Measurements from ENCODE around the gene ITPRID1. TPM values are rescaled to one million over a fixed set of nuclear protein-coding genes. Genes with fewer than 3 reads are reported as not detected.

The ITPRID1 gene
- polyA plus RNA-seq, 1 donor (not counting 4 experiments of a cell fraction or from before 2014, with no cell fraction given) = not detected

DNA sequence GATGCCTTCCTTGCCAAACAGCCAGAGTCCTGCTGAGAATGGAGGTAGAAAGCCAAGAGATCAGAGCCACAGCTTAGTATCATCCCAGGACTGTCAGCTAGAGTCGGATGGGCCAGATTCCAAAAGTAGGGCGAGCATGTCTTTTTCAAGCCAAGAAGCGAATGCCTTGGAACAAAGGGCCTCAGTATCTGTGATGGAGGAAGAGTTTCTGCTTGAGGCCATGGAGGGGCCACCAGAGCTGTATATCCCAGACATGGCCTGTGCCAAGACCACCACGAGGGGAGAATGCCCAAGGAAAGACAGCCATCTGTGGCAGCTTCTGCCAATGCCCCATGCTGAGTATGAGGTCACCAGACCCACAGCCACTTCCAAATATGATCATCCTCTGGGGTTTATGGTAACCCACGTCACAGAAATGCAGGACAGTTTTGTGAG lies 128.8 kb downstream of the ITPRID1 start:
- Histone ChIP-seq H3K4me1 (ENCODE audit: control insufficient read depth, extremely low read depth, insufficient read depth, low read length) (peaks cover 7% of the 10 kb centered on the region), H4K20me1 (ENCODE audit: control insufficient read depth, extremely low read depth, insufficient read depth, low read length) (no peaks in the 10 kb centered on the region), H3K4me3 (ENCODE audit: control insufficient read depth in 2 of 3, extremely low read depth in 1 of 3, insufficient read depth in 2 of 3, low read depth in 1 of 3, low read length in 3 of 3) (no peak overlapping the region), H3K27ac (ENCODE audit: control insufficient read depth, insufficient read depth, low read length) (no peak overlapping the region), H3K4me2 (ENCODE audit: control insufficient read depth, extremely low read depth, insufficient read depth, low read depth, low read length) (no peak overlapping the region), H2AFZ (ENCODE audit: control insufficient read depth, low read length) (no peak overlapping the region), H3K79me2 (ENCODE audit: control insufficient read depth, insufficient read depth, low read length) (no peaks in the 10 kb centered on the region), H3K36me3 (ENCODE audit: control insufficient read depth in 2 of 2, extremely low read depth in 1 of 2, insufficient read depth in 2 of 2, low read length in 2 of 2) (no peaks in the 10 kb centered on the region), H3K9ac (ENCODE audit: control insufficient read depth, extremely low read depth, insufficient read depth, low read length) (no peak overlapping the region), H3K27me3 (ENCODE audit: control insufficient read depth, extremely low read depth, insufficient read depth, low read length) (no peaks in the 10 kb centered on the region), H3K9me3 (ENCODE audit: control insufficient read depth, low read depth, low read length) (no peaks in the 10 kb centered on the region), H3K9me1 (ENCODE audit: control insufficient read depth, extremely low read depth, insufficient read depth, low read length) (no peaks in the 10 kb centered on the region)
- TF ChIP-seq CTCF (optimal IDR thresholded peaks at IDR 0.05 in 1 of 3, IDR thresholded peaks at IDR 0.05 in 1 of 3, conservative IDR thresholded peaks at IDR 0.05 in 1 of 3; ENCODE audit: extremely low read depth in 1 of 3, insufficient read depth in 2 of 3, low read length in 3 of 3) (no peak), EZH2 (IDR thresholded peaks at IDR 0.05; ENCODE audit: low read length) (no peak)
- no peak for DNase-seq (ENCODE audit: low read depth, low spot score)
- dilution Hi-C loops (cut with MboI; ENCODE audit: extremely low pct_ligation_motif_present, low sequenced_read_pairs) = no loop called here
- no peak for FAIRE-seq

- H3K9ac ChIP-seq (ENCODE audit: control insufficient read depth, extremely low read depth, insufficient read depth, low read length) = no peak overlapping the region
- no peak overlapping the region for H3K4me2 ChIP-seq (ENCODE audit: control insufficient read depth, extremely low read depth, insufficient read depth, low read depth, low read length)
- no peaks in the 10 kb centered on the region for H4K20me1 ChIP-seq (ENCODE audit: control insufficient read depth, extremely low read depth, insufficient read depth, low read length)
- peak; percentile 90 for FAIRE-seq
- TF ChIP-seq CTCF (optimal IDR thresholded peaks at IDR 0.05 in 1 of 3, IDR thresholded peaks at IDR 0.05 in 1 of 3, conservative IDR thresholded peaks at IDR 0.05 in 1 of 3; ENCODE audit: extremely low read depth in 1 of 3, insufficient read depth in 2 of 3, low read length in 3 of 3) (no peak), EZH2 (IDR thresholded peaks at IDR 0.05; ENCODE audit: low read length) (no peak)
- no peak overlapping the region for H3K4me3 ChIP-seq (ENCODE audit: control insufficient read depth in 2 of 3, extremely low read depth in 1 of 3, insufficient read depth in 2 of 3, low read depth in 1 of 3, low read length in 3 of 3)
- DNase-seq (ENCODE audit: low read depth, low spot score) = peak; percentile 40
- no peaks in the 10 kb centered on the region for H3K27me3 ChIP-seq (ENCODE audit: control insufficient read depth, extremely low read depth, insufficient read depth, low read length)
- dilution Hi-C loops (cut with MboI; ENCODE audit: extremely low pct_ligation_motif_present, low sequenced_read_pairs) = no loop called here
- H3K36me3 ChIP-seq (ENCODE audit: control insufficient read depth in 2 of 2, extremely low read depth in 1 of 2, insufficient read depth in 2 of 2, low read length in 2 of 2) = no peaks in the 10 kb centered on the region
- H3K4me1 ChIP-seq (ENCODE audit: control insufficient read depth, extremely low read depth, insufficient read depth, low read length) = peaks cover 8% of the 10 kb centered on the region
- H3K79me2 ChIP-seq (ENCODE audit: control insufficient read depth, insufficient read depth, low read length) = no peaks in the 10 kb centered on the region
- H2AFZ ChIP-seq (ENCODE audit: control insufficient read depth, low read length) = no peak overlapping the region
- no peak overlapping the region for H3K27ac ChIP-seq (ENCODE audit: control insufficient read depth, insufficient read depth, low read length)
- H3K9me3 ChIP-seq (ENCODE audit: control insufficient read depth, low read depth, low read length) = no peaks in the 10 kb centered on the region
- H3K9me1 ChIP-seq (ENCODE audit: control insufficient read depth, extremely low read depth, insufficient read depth, low read length) = no peaks in the 10 kb centered on the region
Measured at GRCh38 chr7:31646942-31647341, 133.1 kb downstream of the ITPRID1 start.

All from keratinocyte (primary cell).